Adrenal gland (tissue), 12 donors: ENCODE data around the gene LSM14B. TPM values are rescaled to one million over a fixed set of nuclear protein-coding genes. Genes with fewer than 3 reads are reported as not detected.

ENCODE experiments used
- DNase-seq, 7 donors: peaks; one replicate each; pipeline ENCODE4 v3.0.0-alpha.2; 2019 to 2020
- H3K27ac ChIP-seq, 5 donors: fragments of 200-600 bp; sonication (generic) in 4 of 5; 1 replicate in 3 of 5; 2 replicates in 2 of 5; pipeline versions ENCODE4 v1.5.1 to v1.8.0; 2016 to 2020; ENCODE audit warnings: mild to moderate bottlenecking in 1 of 5
- H3K27me3 ChIP-seq: fragments of 200-600 bp; 2 replicates; pipeline ENCODE4 v1.8.0; 2021
- H3K36me3 ChIP-seq, 2 donors: fragments of 200-600 bp; replicated peaks in 1 of 2; 1 replicate in 1 of 2; 2 replicates in 1 of 2; pipeline versions ENCODE4 v1.5.1 to v1.8.0; 2018 to 2022
- H3K4me1 ChIP-seq, 2 donors: fragments of 200-600 bp; replicated peaks in 1 of 2; 1 replicate in 1 of 2; 2 replicates in 1 of 2; pipeline versions ENCODE4 v1.5.1 to v1.8.0; 2018 to 2021
- H3K4me3 ChIP-seq, 4 donors: fragments of 200-600 bp; sonication (generic) in 3 of 4; one replicate each; pipeline ENCODE4 v1.5.1; 2016 to 2018
- H3K9me3 ChIP-seq, 3 donors: fragments of 200-600 bp; sonication (generic) in 1 of 3; replicated peaks in 1 of 3; 1 replicate in 2 of 3; 2 replicates in 1 of 3; pipeline versions ENCODE4 v1.5.1 to v1.8.0; 2016 to 2021
- POLR2A ChIP-seq, 2 donors: fragments of 450-650 bp; IDR thresholded peaks; one replicate each; pipeline ENCODE4 v1.6.1; 2017; ENCODE audit warnings: antibody characterized with exemption in 2 of 2, mild to moderate bottlenecking in 2 of 2, moderate library complexity in 1 of 2
- WGBS, 4 donors: extraction: QIAGEN DNeasy Blood & Tissue Kit in 2 of 4; methylation state at CpG; one replicate each; pipeline versions ENCODE4 v1.1.5 to v1.1.7; 2013 to 2017; 5-methylcytosine and 5-hydroxymethylcytosine counted together
- intact Hi-C, 2 donors: fragments of 100-400 bp; cut with DNase I; formaldehyde crosslinking; loops; one replicate each; pipeline versions ENCODE4 v1.14.1 to v1.15.0; 2022 to 2023
- polyA plus RNA-seq, 3 donors: library from polyadenylated mRNA; stranded (reverse); fragments of 200-250 nt in 2 of 3; fragments of 350-450 nt in 1 of 3; fragmentation: Illumina TruSeq in 1 of 3; extraction: RNeasy Lipid Tissue Mini Kit (QIAGEN cat#74804) in 1 of 3; gene quantifications; one replicate each; pipeline ENCODE4 v1.2.3, GENCODE V29; 2013 to 2014
- total RNA-seq, 9 donors: library from RNA; depleted of rRNA in 4 of 9; stranded (reverse); fragments of >200 nt in 4 of 9; fragments of 120-200 nt in 1 of 9; fragmentation: NEBNext Ultra II Directional in 1 of 9; extraction: Animal tissue kit (Norgen Biotek cat#: 25700) in 1 of 9; gene quantifications; one replicate each; pipeline versions ENCODE4 v1.1.0 to v1.2.4, GENCODE V29; 2013 to 2023
- TF ChIP-seq, protein P1 (sequence below), 6 experiments: fragments of 450-650 bp in 4 of 6; fragments of 200-600 bp in 2 of 6; sonication (generic) in 1 of 6; IDR thresholded peaks; 1 replicate in 5 of 6; 2 replicates in 1 of 6; pipeline versions ENCODE4 v1.5.1 to v1.8.0; 2016 to 2021; ENCODE audit warnings: antibody characterized with exemption in 6 of 6, mild to moderate bottlenecking in 2 of 6, moderate library complexity in 1 of 6
- donor health status: healthy with polysubstance abuse.
- donor health status: Bipolar disorder and iron deficiency.
- donor health status: DM: yes; HTN: yes; CAD: no.
- donor health status: DM: no; HTN: no; CAD: no.
- donor health status: DM: no; HTN: no; CAD: no.
- donor health status: DM: yes; HTN: yes; CAD: no.

The LSM14B gene
- total and polyA plus RNA-seq, 12 donors, result 17.6 to 47.0 (median 29.2) TPM

GRCh38 chr20:62155428-62156253 lies 33.4 kb downstream of the LSM14B start:
- no peak overlapping the region for H3K4me3 ChIP-seq
- no peaks in the 10 kb centered on the region for H3K36me3 ChIP-seq
- H3K9me3 ChIP-seq, result no peaks in the 10 kb centered on the region
- no peak for TF ChIP-seq POLR2A (IDR thresholded peaks at IDR 0.05)
- TF ChIP-seq, protein P1, sequence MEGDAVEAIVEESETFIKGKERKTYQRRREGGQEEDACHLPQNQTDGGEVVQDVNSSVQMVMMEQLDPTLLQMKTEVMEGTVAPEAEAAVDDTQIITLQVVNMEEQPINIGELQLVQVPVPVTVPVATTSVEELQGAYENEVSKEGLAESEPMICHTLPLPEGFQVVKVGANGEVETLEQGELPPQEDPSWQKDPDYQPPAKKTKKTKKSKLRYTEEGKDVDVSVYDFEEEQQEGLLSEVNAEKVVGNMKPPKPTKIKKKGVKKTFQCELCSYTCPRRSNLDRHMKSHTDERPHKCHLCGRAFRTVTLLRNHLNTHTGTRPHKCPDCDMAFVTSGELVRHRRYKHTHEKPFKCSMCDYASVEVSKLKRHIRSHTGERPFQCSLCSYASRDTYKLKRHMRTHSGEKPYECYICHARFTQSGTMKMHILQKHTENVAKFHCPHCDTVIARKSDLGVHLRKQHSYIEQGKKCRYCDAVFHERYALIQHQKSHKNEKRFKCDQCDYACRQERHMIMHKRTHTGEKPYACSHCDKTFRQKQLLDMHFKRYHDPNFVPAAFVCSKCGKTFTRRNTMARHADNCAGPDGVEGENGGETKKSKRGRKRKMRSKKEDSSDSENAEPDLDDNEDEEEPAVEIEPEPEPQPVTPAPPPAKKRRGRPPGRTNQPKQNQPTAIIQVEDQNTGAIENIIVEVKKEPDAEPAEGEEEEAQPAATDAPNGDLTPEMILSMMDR (IDR thresholded peaks at IDR 0.05), result no peak
- no peak for DNase-seq
- H3K27ac ChIP-seq, result no peak overlapping the region
- WGBS, 4 donors, result 89 to 93% (median 91%) methylated on average over 28 to 29 of the region's 29 CpGs
- peaks cover 7 to 12% of the 10 kb centered on the region in 2 donors for H3K4me1 ChIP-seq
- intact Hi-C loops, result loop anchor here in 1 of 2 donors (5.0 kb wide), 1 partner anchor 143 kb away; no protein-coding TSS in a partner anchor
- H3K27me3 ChIP-seq, result no peaks in the 10 kb centered on the region

DNA sequence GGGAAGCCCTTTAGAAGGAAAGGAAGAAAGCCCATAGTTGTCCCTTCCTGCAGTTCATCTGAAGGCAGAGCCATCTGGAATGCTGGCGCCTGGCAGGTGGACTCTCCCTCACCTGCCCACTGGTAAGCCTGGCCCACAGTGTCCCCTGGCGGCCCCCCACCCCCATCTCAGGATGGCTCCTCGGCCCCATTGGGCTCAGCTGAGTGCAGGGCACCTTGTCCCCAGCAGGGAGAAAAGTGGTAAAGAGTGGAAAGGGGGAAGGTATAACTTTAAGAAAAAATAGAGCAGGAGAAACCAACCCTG lies 33.9 kb downstream of the LSM14B start:
- Histone ChIP-seq H3K9me3 (no peaks in the 10 kb centered on the region), H3K4me3 (no peak overlapping the region), H3K4me1 (peaks cover 7 to 12% of the 10 kb centered on the region in 2 donors), H3K27ac (peak overlapping the region in 1 of 5 donors; percentile 13), H3K36me3 (peaks cover 0 to 3% of the 10 kb centered on the region in 2 donors), H3K27me3 (no peaks in the 10 kb centered on the region)
- 81 to 86% (median 83%) methylated on average over 3 of the region's 3 CpGs for WGBS, 4 donors
- no peak for DNase-seq
- intact Hi-C loops, result loop anchor here in 1 of 2 donors (5.0 kb wide), 1 partner anchor 144 kb away; no protein-coding TSS in a partner anchor
- TF ChIP-seq POLR2A (IDR thresholded peaks at IDR 0.05), result no peak
- TF ChIP-seq, protein P1 (IDR thresholded peaks at IDR 0.05), result no peak

DNA sequence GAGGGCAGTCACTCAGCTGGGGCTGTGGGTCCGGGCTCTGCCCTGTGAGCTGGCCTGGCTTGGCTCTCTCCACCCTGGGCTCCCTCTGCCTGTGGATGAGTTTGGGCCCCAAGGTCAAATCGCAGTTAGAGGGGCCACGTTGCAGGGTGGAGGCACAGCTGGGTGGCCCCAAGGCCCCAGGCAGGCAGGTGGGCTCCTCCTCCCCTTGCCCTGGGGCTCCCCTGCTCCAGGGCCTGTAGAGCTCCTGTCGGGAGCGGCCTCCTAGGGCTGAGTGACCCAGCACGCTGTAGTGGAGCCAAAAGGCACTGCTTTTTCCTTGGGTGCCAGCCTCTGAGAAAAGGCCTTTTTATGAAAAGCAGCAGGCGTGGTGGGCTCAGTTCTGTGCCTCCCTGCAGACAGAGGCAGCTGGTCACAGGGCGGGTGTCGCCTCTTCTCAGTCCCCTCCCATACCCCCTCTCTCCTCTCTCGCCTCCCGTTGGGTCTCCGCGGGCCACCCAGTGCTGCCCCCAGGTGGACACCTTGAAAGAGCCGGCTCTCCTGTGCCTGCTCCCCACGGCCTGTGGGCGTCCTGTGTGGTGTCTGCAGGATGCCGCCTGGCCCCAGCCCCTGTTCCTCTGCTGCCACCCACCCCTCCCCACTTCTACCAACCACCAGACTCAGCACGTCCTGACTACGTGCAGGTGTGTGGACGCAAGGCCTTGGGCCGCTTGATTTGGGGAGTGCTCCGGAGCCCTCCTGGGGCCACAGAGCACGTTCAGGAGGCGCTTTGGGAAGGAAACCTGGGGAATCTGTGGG lies 34.5 kb downstream of the LSM14B start:
- intact Hi-C loops, result loop anchor here in 1 of 2 donors (5.0 kb wide), 1 partner anchor 144 kb away; no protein-coding TSS in a partner anchor
- DNase-seq, result peak; percentile 63 to 80 (median 78)
- 41 to 66% (median 43%) methylated on average over 7 to 24 of the region's 24 CpGs for WGBS, 4 donors
- Histone ChIP-seq H3K27me3 (no peaks in the 10 kb centered on the region), H3K9me3 (no peaks in the 10 kb centered on the region), H3K4me1 (peaks cover 7 to 12% of the 10 kb centered on the region in 2 donors), H3K4me3 (no peak overlapping the region), H3K36me3 (peaks cover 0 to 9% of the 10 kb centered on the region in 2 donors), H3K27ac (peak overlapping the region in 2 of 5 donors; percentile 13 to 22)
- TF ChIP-seq, protein P1 (IDR thresholded peaks at IDR 0.05), result peak; percentile 65 to 74 (median 72)
- TF ChIP-seq POLR2A (IDR thresholded peaks at IDR 0.05), result no peak
